PFSK-1 (cell line): ENCODE results near the gene MTPN.

Experiments
- FOXP2 ChIP-seq: optimal IDR thresholded peaks from 2 replicates; pipeline ENCODE3; 2011; ENCODE audit warnings: borderline replicate concordance, control low read depth, inconsistent platforms; ENCODE audit not compliant: insufficient read depth; ENCODE audit errors: extremely low read length, extremely low read depth
- POLR2AphosphoS5 ChIP-seq: IDR thresholded peaks from 2 replicates; pipeline ENCODE4 v1.6.1; 2012; ENCODE audit warnings: low read depth, mild to moderate bottlenecking, control low read depth, low read length, moderate library complexity
- SIN3A ChIP-seq: IDR thresholded peaks from 2 replicates; pipeline ENCODE4 v1.6.1; 2012; ENCODE audit warnings: mild to moderate bottlenecking, low read length, moderate library complexity, borderline replicate concordance; ENCODE audit not compliant: insufficient read depth
- TAF1 ChIP-seq: IDR thresholded peaks from 2 replicates; pipeline ENCODE4 v1.6.1; 2012; ENCODE audit warnings: low read length, control low read depth, borderline replicate concordance; ENCODE audit not compliant: insufficient read depth
- TF ChIP-seq, protein P1 (sequence below), 2 experiments: IDR thresholded peaks; 2 replicates each; pipeline versions ENCODE4 v1.6.1 to v1.8.0; 2011 to 2012; ENCODE audit warnings: low read depth in 2 of 2, low read length in 2 of 2, control low read depth in 1 of 2, inconsistent platforms in 1 of 2, mild to moderate bottlenecking in 1 of 2, moderate library complexity in 1 of 2; ENCODE audit not compliant: insufficient read depth in 1 of 2

DNA sequence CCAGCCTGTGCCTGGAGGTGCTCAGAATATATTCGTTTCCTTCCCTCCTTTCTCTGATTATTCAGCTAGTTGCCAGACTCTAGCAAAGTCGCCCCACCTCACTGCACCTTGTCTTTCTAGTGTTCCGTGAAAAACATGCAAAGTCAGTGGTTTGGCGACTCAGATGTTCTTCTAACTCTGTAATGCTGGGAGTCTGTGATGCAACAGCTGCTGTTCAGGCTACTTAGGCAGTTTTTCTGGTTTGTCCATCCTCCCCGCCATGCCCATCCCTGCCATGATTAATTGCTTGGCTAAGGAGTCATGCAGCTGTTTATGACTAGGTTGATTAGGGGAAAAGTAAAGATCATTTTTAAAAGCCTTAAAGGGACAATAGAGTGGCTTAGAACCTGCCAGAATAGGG is 99.4 kb downstream of the MTPN start:
- TF ChIP-seq POLR2AphosphoS5, result no peak
- TF ChIP-seq TAF1, result no peak
- TF ChIP-seq, protein P1, sequence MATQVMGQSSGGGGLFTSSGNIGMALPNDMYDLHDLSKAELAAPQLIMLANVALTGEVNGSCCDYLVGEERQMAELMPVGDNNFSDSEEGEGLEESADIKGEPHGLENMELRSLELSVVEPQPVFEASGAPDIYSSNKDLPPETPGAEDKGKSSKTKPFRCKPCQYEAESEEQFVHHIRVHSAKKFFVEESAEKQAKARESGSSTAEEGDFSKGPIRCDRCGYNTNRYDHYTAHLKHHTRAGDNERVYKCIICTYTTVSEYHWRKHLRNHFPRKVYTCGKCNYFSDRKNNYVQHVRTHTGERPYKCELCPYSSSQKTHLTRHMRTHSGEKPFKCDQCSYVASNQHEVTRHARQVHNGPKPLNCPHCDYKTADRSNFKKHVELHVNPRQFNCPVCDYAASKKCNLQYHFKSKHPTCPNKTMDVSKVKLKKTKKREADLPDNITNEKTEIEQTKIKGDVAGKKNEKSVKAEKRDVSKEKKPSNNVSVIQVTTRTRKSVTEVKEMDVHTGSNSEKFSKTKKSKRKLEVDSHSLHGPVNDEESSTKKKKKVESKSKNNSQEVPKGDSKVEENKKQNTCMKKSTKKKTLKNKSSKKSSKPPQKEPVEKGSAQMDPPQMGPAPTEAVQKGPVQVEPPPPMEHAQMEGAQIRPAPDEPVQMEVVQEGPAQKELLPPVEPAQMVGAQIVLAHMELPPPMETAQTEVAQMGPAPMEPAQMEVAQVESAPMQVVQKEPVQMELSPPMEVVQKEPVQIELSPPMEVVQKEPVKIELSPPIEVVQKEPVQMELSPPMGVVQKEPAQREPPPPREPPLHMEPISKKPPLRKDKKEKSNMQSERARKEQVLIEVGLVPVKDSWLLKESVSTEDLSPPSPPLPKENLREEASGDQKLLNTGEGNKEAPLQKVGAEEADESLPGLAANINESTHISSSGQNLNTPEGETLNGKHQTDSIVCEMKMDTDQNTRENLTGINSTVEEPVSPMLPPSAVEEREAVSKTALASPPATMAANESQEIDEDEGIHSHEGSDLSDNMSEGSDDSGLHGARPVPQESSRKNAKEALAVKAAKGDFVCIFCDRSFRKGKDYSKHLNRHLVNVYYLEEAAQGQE (IDR thresholded peaks at IDR 0.05; ENCODE audit: insufficient read depth in 1 of 2, low read depth in 2 of 2, low read length in 2 of 2), result no peak
- no peak for TF ChIP-seq FOXP2
- no peak for TF ChIP-seq SIN3A
